Neural cell (in vitro differentiated cells): ENCODE data around the gene SLC9B2. TPM values are rescaled to one million over a fixed set of nuclear protein-coding genes. Genes with fewer than 3 reads are reported as not detected.

Experiments
- H2AFZ ChIP-seq: fragments of 200-600, 300-800 bp; sonication (generic), shearing (Covaris generic); 2 replicates; pipeline ENCODE4 v1.6.0; 2014; ENCODE audit warnings: low read depth, mild to moderate bottlenecking, antibody characterized with exemption, low read length, moderate library complexity
- H3F3A ChIP-seq: fragments of 200-600 bp; shearing (Covaris generic); 2 replicates; pipeline ENCODE4 v1.6.1; 2016; ENCODE audit warnings: mild to moderate bottlenecking, moderate library complexity, mixed read lengths, antibody characterized with exemption, low read length; ENCODE audit not compliant: insufficient read depth, poor library complexity, severe bottlenecking
- H3K27ac ChIP-seq: fragments of 200-600, 300-800 bp; sonication (generic), shearing (Covaris generic); 2 replicates; pipeline ENCODE4 v1.5.1; 2014; ENCODE audit warnings: mild to moderate bottlenecking, low read length, moderate library complexity
- H3K27me3 ChIP-seq: fragments of 300-800, 200-600 bp; sonication (generic), shearing (Covaris generic); 2 replicates; pipeline ENCODE4 v1.6.0; 2014; ENCODE audit warnings: mild to moderate bottlenecking, low read depth, low read length, moderate library complexity; ENCODE audit not compliant: insufficient read depth
- H3K36me3 ChIP-seq: fragments of 300-800, 200-600 bp; sonication (generic), shearing (Covaris generic); 2 replicates; pipeline ENCODE4 v1.5.1; 2014; ENCODE audit warnings: mild to moderate bottlenecking, antibody characterized with exemption, low read length, moderate library complexity; ENCODE audit not compliant: insufficient read depth
- H3K4me2 ChIP-seq: fragments of 300-800, 200-600 bp; sonication (generic), shearing (Covaris generic); 2 replicates; pipeline ENCODE4 v1.6.0; 2014; ENCODE audit warnings: mild to moderate bottlenecking, low read length
- H3K4me3 ChIP-seq: fragments of 300-800, 200-600 bp; sonication (generic), shearing (Covaris generic); 2 replicates; pipeline ENCODE4 v1.5.1; 2014; ENCODE audit warnings: mild to moderate bottlenecking, low read length, moderate library complexity
- H3K79me2 ChIP-seq: fragments of 200-600 bp; shearing (Covaris generic); replicated peaks from 2 replicates; pipeline ENCODE4 v1.6.0; 2014; ENCODE audit warnings: mild to moderate bottlenecking, low read length, moderate library complexity; ENCODE audit not compliant: insufficient read depth
- H3K9ac ChIP-seq: fragments of 300-800, 200-600 bp; sonication (generic), shearing (Covaris generic); 2 replicates; pipeline ENCODE4 v1.6.1; 2016; ENCODE audit warnings: mild to moderate bottlenecking, low read length, mixed read lengths
- H3K9me2 ChIP-seq: fragments of 200-600 bp; shearing (Covaris generic); 2 replicates; pipeline ENCODE4 v1.6.1; 2016; ENCODE audit warnings: mild to moderate bottlenecking, low read length, mixed read lengths; ENCODE audit not compliant: insufficient read depth
- H3K9me3 ChIP-seq: fragments of 200-600, 300-800 bp; sonication (generic), shearing (Covaris generic); 2 replicates; pipeline ENCODE4 v1.6.1; 2016; ENCODE audit warnings: mild to moderate bottlenecking, mixed run types, low read length, moderate library complexity, mixed read lengths
- H4K20me1 ChIP-seq: fragments of 200-600 bp; shearing (Covaris generic); 2 replicates; pipeline ENCODE4 v1.6.1; 2016; ENCODE audit warnings: mild to moderate bottlenecking, mixed run types; ENCODE audit not compliant: insufficient read depth
- CTCF ChIP-seq: fragments of 450-650 bp; IDR thresholded peaks from 2 replicates; pipeline ENCODE4 v1.5.1; 2014; ENCODE audit warnings: antibody characterized with exemption, mild to moderate bottlenecking, moderate library complexity; ENCODE audit not compliant: poor library complexity, severe bottlenecking
- EP300 ChIP-seq: fragments of 450-650 bp; conservative IDR thresholded peaks from 2 replicates; pipeline ENCODE4 v1.6.1; 2014; ENCODE audit warnings: antibody characterized with exemption, mild to moderate bottlenecking, moderate library complexity; ENCODE audit not compliant: poor library complexity, severe bottlenecking
- EZH2 ChIP-seq: fragments of 200-600, 300-800 bp; shearing (Covaris generic), sonication (generic); IDR thresholded peaks from 2 replicates; pipeline ENCODE4 v1.6.1; 2014; ENCODE audit warnings: antibody characterized with exemption, low read length, borderline replicate concordance, mild to moderate bottlenecking; ENCODE audit not compliant: insufficient read depth, poor library complexity, severe bottlenecking
- MXI1 ChIP-seq: fragments of 450-650 bp; conservative IDR thresholded peaks from 2 replicates; pipeline ENCODE4 v1.6.1; 2014; ENCODE audit warnings: antibody characterized with exemption, mild to moderate bottlenecking; ENCODE audit not compliant: poor library complexity, severe bottlenecking
- POLR2AphosphoS5 ChIP-seq: IDR thresholded peaks from 2 replicates; pipeline ENCODE4 v1.6.1; 2012
- RAD21 ChIP-seq: fragments of 450-650 bp; conservative IDR thresholded peaks from 2 replicates; pipeline ENCODE4 v1.6.1; 2014; ENCODE audit warnings: antibody characterized with exemption, mild to moderate bottlenecking, moderate library complexity
- REST ChIP-seq: IDR thresholded peaks from 2 replicates; pipeline ENCODE4 v1.6.1; 2012; ENCODE audit warnings: borderline replicate concordance
- SMC3 ChIP-seq: fragments of 450-650 bp; conservative IDR thresholded peaks from 2 replicates; pipeline ENCODE4 v1.6.1; 2014; ENCODE audit warnings: antibody characterized with exemption, mild to moderate bottlenecking, moderate library complexity; ENCODE audit not compliant: poor library complexity
- TAF1 ChIP-seq: IDR thresholded peaks from 2 replicates; pipeline ENCODE4 v1.6.1; 2012; ENCODE audit warnings: low read depth
- polyA plus RNA-seq: library from polyadenylated mRNA; depleted of rRNA; stranded (reverse); fragments of >200 nt; gene quantifications from 2 replicates; pipeline ENCODE4 v1.2.3, GENCODE V29; 2014

The SLC9B2 gene
- polyA plus RNA-seq, 1 donor from 2014 or later = 46.3 TPM

- TF ChIP-seq EZH2 (no peak), MXI1 (no peak), SMC3 (no peak), REST (no peak), TAF1 (no peak), POLR2AphosphoS5 (no peak), RAD21 (no peak), CTCF (no peak), EP300 (no peak)
- no peak overlapping the region for H3K27ac ChIP-seq
- H3K79me2 ChIP-seq = no peaks in the 10 kb centered on the region
- no peak overlapping the region for H2AFZ ChIP-seq
- no peak overlapping the region for H3K4me2 ChIP-seq
- no peak overlapping the region for H3K9ac ChIP-seq
- H4K20me1 ChIP-seq = no peaks in the 10 kb centered on the region
- H3K36me3 ChIP-seq = no peaks in the 10 kb centered on the region
- no peak overlapping the region for H3K4me3 ChIP-seq
- no peaks in the 10 kb centered on the region for H3K27me3 ChIP-seq
- no peaks in the 10 kb centered on the region for H3K9me3 ChIP-seq
- H3F3A ChIP-seq = no peaks in the 10 kb centered on the region
- H3K9me2 ChIP-seq = no peaks in the 10 kb centered on the region
Observed at GRCh38 chr4:103050736-103051436, 25.7 kb downstream of the SLC9B2 start.

GRCh38 chr4:103046416-103047290 lies 29.9 kb downstream of the SLC9B2 start:
- Histone ChIP-seq H4K20me1 (no peaks in the 10 kb centered on the region), H3K9me2 (no peaks in the 10 kb centered on the region), H3K9me3 (no peaks in the 10 kb centered on the region), H3K9ac (no peak overlapping the region), H3K36me3 (no peaks in the 10 kb centered on the region), H3K4me3 (no peak overlapping the region), H3K27ac (no peak overlapping the region), H3K4me2 (no peak overlapping the region), H2AFZ (no peak overlapping the region), H3F3A (no peaks in the 10 kb centered on the region), H3K27me3 (no peaks in the 10 kb centered on the region), H3K79me2 (no peaks in the 10 kb centered on the region)
- TF ChIP-seq REST (no peak), CTCF (peak; percentile 31)
